GM19397 (cell line): Measurements from ENCODE around the gene ERGIC1.
"Not testable (repeated sequence)": the region's sequence is repeated elsewhere in the genome, so short reads cannot be mapped to it uniquely, and the experiment has no call there.

Experiments used
- ATAC-seq: cut with Tn5 transposase; IDR thresholded peaks from one replicate; pipeline ENCODE4 v1.9.1; 2021; ENCODE audit warnings: mild to moderate bottlenecking, moderate library complexity; ENCODE audit not compliant: unreplicated experiment

Gene ERGIC1

DNA sequence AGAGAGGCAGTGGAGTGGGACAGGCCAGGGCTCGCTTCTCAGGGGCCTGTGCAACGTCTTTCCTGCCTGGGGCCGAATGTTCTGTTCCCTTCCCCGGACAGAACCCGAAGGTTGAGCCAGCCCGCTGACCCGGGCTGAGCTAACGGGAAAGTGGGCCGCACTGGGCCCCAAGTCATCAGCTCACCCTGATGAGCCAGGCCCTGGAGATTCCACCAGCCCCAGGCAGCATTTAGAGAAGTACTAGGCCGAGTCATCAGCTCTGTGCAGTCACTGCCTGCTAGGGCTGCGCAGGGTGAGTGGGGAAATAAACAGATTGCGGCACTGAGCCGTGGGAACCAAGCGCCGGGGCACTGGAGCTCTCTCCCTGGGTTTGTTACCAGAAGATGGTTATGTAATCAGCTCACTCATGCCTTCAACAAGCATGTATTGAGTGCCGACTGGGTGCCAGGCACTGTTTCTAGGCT lies 33.9 kb upstream of the ERGIC1 start:
- no peak for ATAC-seq

DNA sequence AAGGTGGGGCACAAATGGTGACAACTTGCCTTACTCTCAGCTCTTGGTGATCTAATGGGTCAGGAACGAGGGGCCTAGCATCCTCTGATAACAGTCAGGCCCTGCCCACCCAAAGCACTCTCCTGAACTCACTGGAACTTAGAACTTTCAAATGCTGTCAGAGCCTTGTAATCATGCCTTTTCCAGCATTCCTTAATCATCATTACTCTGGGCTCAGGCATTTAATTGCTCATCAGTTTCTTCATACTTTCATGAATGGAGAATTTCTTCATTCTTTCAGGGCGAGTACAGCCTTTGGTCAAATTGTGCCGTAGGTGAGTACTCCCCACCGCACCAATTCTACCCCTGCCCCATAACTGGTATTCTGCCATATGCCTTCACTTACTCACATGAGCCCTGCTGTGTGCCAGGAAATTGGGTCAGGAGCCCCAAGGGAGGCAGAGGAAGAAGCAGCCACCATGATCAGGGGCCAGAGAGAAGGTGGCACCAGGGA lies 32.8 kb upstream of the ERGIC1 start:
- no peak for ATAC-seq

DNA sequence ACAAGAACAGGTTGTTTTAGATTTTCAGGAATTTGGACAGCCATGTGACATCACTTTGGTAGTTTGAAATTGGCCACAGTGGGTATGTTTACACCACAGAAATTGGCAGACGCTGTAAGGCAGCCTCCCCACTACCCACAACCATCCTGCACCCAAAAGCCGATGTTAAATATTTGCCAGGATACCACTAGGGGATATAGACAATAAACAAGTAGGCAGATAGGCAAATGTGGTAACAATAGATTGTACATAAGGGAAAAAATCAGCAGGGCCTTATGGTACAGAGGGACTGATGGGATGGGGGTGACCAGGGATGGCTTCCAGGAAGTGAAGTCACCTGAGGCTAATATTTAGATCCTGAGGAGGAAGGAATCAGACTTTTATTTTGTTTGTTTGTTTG lies 31.9 kb upstream of the ERGIC1 start:
- ATAC-seq = no peak

DNA sequence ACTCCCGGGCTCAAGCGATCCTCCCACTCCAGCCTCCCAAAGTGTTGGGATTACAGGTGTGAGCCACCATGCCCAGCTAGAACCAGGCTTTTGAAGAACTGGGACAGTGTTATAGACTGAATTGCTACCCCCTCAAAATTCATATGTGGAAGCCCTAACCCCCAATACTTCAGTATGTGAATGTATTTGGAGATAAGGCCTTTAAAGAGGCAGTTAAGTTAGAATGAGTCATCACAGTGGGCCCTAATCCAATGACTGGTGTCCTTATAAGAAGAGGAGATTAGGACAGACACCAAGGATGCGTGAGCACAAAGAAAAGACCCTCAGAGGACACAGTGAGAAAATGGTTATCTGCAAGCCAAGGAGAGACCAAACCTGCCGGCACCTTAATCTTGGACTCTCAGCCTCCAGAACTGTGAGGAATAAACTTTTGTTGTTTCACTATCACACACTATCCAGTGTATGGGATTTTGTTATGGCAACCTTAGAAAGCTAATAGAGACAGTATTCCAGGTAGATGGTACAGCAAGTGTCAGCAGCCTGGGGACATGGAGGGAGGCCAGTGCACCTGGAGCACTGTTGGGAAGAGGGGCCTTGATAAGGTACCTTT lies 31.4 kb upstream of the ERGIC1 start:
- no peak for ATAC-seq

DNA sequence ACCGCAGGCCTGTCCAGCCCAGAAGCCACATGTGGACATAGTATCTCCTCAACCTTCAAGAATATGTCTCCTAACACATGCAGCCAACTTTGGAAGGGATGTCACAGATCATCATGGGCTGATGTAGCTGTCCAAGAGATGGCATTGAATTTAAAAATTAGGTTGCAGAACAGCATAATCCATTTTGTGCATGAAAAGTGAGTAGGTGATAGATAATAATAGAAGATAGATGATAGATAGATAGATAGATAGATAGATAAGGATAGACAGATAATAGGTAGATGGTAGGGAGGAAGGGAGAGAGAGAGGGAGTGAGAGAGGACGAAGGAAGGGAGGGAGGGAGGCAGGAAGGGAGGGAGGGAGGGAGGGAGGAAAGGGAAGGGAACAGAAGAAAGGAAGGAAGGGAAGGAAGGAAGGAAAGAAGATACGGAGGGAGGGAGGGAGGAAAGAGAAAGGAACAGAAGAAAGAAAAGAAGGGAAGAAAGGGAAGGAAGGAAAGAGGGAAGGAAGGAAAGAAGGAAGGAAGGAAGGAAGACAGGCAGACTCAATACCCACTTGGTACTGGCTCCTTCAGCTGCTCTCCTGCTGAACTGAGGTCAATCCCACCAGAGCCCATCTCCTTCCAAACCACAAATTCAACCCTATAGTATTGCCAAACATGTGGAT lies 28.9 kb upstream of the ERGIC1 start:
- no peak for ATAC-seq

DNA sequence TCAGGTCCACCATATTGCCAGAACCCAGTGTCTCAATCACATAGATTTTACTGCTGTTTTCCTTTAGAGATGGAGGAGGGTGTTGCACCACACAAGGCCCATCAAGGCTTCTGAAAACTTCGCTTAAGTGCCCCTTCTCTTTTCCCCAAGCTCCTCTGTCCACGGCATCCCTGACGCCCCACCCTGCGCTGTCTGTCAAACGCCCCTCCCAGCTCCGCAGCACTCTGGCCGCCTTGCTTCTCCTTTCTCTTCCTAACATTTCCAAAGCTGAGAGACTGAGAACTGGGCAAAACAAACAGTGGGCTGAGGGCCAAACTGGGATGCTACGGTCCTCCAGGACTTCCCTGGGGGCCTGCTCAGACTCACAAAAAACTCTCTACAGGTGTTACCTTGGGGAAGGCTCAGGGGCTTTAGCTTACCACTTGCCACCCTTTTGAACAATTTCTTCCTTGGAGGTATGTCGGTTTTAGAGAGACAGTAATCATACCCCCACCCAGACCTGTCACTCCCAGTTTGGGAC lies 28.3 kb upstream of the ERGIC1 start:
- ATAC-seq = no peak

DNA sequence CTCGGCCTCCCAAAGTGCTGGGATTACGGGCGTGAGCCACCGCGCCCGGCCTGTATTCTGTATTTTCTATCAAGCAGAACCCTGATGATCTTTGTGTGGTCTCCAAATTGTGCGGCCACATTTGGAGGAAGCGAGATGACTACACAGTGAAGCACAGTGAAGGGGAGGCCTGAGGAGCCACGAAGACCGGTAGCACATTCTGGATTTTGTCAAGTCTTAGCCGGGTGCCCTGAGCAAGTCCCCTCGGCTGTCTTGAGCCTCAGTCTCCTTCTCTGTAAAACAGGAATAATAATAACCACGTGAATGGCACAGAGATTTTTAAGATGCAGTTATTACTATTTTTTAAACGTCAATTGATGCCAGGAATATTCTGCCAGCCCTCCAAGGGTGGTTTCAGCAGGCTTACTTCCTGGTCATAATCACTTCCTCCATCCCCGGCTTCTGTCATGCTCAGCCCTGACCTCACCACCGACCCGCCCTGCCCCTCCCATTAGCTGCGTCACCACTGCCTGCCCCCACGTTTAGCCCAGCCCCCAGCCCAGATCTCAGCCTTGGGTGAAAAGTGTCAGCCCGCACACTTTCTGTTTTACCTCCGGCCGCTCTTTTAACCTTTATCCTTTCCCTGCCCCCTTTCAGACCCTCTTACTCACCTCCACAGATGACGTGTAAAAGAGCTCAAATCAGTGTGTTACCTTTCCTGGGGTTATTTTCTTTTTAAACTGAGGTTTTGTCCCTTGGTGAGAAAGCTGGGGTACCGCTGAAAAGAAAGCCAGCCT lies 27.0 kb upstream of the ERGIC1 start:
- peak; percentile 90 for ATAC-seq

DNA sequence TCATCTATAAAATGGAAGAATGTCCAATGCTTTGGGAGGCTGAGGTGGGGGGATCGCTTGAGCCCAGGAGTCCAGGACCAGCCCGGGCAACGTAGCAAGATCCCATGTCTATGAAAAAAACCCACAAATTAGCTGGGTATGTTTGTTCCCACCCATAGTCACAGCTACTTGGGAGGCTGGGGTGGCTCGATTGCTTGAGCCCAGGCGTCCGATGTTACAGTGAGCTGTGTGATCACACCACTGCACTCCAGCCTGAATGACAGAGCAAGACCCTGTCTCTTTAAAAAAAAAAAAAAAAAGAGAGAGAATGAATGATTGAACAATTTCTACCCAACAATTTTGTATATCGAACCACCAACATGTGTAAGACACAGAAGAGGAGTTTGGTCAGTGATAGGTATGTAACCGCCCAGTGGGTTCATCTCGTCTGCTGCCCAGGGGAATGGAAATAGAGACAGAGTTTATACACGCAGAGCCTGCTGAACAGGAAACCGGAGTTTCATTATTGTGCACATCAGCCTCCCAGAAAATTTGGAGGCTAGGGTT lies 26.2 kb upstream of the ERGIC1 start:
- ATAC-seq = no peak

DNA sequence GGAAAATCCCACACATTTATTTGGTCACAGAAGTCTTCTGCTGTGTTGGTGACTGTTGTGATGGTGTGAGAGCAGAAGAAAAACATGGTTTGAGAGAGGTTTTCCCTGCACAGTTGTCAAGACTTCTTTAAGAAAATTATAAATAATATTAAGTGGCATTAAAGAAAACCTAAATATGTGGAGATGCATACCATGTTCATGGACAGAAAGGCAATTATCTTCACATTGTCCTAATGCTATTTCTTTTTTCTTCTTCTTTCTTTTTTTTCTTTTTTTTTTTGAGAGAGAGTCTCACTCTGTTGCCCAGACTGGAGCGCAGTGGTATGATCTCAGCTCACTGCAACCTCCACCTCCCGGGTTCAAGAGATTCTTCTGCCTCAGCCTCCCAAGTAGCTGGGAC lies 24.3 kb upstream of the ERGIC1 start:
- no peak for ATAC-seq

DNA sequence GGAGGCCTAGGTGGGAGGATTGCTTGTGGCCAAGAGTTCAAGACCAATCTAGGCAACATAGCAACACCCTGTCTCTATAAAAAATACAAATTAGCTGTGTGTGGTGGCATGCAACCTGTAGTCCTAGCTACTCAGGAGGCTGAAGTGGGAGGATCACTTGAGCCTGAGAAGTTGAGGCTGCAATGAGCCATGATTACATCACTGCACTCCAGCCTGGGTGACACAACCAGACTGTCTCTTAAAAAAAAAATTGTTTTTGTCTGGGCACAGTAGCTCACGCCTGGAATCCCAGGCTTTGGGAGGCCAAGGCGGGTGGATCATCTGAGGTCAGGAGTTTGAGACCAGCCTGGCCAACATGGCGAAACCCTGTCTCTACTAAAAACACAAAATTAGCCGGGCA lies 23.1 kb upstream of the ERGIC1 start:
- ATAC-seq = not testable (repeated sequence)

DNA sequence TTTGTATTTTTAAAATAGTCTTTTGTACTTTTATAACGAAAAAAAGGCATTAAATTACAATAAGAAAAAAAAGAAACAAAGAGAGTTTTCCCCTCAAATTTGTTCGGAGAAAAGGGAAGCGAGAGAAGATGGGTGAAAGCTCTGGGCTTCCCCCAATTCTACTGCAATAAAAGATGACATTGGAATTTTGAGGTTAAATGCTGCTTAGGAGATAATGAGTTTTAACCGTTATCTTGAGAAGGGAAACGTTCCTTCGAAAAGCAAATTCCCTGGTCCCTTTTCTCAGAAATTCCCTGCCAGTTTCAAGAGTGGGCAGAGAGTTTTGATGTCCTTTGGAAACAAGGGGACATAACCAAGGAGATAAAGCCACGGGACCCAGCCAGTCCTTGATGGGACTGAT lies 18.4 kb upstream of the ERGIC1 start:
- ATAC-seq = no peak

DNA sequence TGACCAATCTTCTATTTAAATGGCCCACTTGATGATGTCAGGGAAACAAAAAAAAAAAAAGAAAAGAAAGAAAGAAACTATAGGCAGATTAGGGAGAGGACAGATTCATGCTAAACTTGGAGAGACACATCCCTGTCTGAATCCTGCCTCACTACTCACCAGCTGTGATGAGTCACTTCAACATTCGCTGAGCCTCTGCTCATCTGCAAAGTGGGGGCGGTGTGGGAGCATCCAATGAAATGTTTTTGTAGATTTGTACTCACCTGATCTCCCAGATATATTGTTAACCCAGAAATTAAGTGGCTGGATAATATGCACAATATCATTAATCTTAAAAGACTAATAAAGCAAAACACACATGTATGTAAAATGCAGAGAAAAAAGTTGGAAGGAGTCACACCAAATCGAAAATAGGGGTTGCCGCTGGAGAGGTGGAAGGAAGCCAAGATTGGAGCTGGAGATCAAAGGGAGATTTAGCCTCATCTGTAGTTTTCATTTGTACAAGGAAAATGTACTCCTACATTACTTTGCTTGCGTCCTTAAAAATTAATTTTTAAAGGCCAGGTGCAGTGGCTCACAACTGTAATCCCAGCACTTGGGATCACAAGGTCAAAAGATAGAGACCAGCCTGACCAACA lies 17.0 kb upstream of the ERGIC1 start:
- ATAC-seq = no peak

DNA sequence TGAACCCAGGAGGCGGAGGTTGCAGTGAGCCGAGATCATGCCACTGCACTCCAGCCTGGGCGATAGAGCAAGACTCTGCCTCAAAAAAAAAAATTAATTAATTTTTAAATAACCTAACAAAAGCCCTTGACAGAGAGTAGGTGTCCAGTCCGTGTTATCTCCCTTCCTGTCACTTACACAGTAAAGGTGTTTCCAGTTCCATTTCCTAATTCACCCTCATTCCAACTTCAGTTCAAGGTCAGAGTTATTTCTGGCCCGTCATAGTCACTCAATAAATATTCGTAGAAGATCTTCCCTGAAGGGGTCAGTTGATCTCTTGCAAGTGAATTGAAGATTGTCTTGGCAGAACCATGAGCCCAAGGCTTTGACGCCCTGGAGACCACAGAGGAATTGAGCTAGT lies 16.4 kb upstream of the ERGIC1 start:
- no peak for ATAC-seq

DNA sequence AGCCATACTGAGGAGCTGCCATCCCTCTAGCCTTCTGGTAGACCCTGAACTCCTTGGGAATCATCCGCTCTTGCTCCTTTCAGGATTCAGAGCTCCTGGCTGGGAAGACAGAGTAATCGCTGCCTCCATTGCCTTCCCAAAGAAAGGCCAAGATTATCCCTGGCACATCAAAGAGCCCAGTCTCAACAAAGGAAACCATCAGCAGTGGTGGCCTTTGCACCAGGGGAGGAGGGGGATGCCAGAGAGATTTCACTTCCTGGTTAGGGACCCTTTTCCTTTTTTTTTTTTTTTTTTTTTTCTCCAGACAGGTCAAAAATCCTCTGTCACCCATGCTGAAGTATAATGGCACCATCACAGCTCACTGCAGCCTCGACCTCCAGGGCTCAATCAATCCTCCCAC lies 16.0 kb upstream of the ERGIC1 start:
- no peak for ATAC-seq

DNA sequence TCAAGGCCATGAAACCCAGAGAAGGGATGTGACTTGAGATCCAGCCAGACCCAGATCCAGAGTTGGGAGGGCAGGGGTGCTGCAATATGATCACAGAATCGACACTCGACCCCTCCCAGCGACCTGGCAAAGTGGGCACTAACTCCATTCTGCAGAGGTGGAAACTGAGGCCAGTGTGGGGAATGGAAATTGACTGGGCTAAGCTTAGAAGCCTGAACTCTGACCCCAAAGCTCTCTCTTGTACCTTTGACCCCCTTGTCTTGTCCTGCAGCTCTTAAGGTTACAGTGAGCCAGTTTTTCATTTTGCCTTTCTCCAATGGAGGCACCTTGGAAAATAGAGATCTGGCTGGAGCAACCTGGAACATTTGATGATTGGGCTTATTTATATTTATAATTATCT lies 14.5 kb upstream of the ERGIC1 start:
- ATAC-seq = no peak

DNA sequence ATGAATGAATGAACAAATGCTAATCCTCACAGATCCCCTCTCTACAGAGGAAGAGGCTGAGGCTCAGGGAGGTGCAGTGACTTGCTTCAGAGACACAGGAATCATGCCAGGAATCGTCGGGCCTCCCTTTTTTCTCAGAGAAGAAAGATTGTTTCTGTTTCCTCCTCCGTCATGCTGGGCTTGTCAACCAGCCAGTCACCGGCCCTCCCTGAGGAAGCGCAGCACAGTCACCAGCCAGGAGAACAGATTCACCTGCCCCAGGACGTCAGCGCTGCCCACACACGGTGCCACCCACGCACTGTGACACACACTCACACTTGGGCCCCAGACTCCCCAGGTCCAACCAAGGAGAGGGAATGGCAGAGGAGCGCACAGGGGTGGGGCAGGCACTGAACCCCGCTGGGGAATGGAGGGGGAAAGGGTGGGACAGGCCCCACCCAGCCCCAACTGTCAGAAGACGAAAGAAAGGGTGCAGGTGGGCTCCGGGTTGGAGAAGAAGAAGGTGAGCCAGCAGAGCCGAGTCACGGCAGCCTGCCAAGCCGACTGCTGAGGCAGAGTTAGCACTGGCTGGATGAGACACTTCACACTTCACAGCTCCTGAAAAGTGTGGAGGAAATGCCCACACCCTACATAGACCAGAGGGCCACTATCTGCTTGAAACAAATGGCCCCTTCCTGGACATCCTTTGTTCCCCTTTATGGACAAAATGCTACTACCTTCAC lies 13.8 kb upstream of the ERGIC1 start:
- no peak for ATAC-seq

DNA sequence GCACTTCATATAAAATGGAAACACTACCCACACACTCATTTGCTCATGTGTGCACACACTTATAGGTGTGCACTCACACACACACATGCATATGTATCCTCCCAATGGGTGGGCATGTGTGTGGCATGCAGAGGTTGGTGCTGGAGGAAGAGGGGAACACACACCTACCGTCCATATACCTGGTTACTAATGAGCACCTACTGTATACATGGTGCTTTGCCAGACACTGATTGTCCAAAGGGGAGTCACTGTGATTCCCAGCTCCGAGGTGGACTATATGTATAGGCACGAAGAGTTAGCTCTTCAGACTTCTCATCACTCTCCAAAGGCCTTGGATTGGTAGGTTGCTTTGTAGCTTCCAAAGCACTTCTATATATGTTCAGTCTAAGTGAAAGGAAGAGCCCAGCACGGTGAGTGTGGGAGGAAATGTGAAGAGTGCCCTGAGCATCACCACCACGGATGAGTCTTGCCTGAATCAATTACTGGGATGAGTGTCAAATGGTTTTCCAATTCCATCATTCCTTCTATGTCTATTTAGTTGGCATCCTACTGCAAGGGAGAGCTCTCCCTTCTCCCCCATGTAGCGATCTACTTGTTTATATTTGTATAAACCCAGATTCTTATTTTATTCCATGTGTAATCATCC lies 12.6 kb upstream of the ERGIC1 start:
- ATAC-seq = no peak

DNA sequence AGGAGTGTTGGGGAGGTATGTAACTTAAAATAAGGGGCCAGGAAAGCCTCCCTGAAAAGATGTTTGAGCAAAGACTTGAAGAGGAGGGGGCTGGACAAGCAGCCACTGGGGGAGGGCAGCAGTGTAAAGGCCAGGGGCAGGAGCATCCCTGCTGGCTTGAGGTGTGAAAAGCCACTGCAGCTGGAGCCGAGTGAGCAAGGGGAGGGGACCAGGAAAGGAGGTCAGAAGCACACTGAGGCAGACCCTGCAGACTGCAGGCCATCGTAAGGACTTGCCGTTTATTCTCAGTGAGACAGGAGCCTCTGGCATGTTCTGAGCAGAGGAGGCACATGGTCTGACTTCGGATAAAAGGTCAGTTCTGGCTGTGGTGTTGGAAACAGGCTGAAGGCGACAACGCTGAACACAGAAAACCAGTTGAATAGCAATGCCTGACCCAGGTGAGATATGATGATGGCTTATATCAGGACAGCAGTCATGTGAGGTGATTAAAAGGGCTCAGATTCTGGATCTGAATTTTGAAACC lies 10.2 kb upstream of the ERGIC1 start:
- no peak for ATAC-seq

DNA sequence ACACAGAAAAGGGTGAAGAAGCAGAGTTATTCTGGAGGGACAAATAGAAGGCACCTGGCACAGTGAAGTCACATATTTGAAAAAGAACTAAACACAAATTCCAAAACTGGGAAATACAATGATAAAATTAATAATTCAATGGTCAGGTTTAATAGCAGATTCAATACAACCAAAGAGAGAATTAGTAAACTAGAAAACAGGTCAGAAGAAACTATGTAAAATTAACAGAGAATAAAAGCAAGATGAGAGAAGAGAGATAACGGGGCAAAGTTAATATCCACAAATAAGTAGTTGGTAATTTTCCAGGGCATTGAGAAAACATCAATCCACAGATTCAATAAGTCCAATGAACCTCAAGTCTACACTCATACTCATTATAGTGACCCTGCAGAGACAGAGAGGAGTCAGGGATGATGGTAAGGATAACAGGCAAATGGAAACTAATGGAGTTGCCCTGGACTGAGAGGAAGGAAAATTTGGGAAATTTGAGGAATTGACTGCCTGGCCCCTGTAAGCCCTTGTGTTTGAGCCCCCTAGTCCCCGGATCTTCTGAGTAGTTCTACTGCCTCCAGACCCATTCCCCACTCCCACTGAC lies 8.3 kb upstream of the ERGIC1 start:
- no peak for ATAC-seq
